HG02885 (cell line): ENCODE measurements around the gene LRCH4.

Experiments
- ATAC-seq: cut with Tn5 transposase; IDR thresholded peaks from one replicate; pipeline ENCODE4 v1.9.1; 2021; ENCODE audit warnings: mild to moderate bottlenecking; ENCODE audit not compliant: unreplicated experiment, poor library complexity

Gene LRCH4, protein sequence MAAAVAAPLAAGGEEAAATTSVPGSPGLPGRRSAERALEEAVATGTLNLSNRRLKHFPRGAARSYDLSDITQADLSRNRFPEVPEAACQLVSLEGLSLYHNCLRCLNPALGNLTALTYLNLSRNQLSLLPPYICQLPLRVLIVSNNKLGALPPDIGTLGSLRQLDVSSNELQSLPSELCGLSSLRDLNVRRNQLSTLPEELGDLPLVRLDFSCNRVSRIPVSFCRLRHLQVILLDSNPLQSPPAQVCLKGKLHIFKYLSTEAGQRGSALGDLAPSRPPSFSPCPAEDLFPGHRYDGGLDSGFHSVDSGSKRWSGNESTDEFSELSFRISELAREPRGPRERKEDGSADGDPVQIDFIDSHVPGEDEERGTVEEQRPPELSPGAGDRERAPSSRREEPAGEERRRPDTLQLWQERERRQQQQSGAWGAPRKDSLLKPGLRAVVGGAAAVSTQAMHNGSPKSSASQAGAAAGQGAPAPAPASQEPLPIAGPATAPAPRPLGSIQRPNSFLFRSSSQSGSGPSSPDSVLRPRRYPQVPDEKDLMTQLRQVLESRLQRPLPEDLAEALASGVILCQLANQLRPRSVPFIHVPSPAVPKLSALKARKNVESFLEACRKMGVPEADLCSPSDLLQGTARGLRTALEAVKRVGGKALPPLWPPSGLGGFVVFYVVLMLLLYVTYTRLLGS

DNA sequence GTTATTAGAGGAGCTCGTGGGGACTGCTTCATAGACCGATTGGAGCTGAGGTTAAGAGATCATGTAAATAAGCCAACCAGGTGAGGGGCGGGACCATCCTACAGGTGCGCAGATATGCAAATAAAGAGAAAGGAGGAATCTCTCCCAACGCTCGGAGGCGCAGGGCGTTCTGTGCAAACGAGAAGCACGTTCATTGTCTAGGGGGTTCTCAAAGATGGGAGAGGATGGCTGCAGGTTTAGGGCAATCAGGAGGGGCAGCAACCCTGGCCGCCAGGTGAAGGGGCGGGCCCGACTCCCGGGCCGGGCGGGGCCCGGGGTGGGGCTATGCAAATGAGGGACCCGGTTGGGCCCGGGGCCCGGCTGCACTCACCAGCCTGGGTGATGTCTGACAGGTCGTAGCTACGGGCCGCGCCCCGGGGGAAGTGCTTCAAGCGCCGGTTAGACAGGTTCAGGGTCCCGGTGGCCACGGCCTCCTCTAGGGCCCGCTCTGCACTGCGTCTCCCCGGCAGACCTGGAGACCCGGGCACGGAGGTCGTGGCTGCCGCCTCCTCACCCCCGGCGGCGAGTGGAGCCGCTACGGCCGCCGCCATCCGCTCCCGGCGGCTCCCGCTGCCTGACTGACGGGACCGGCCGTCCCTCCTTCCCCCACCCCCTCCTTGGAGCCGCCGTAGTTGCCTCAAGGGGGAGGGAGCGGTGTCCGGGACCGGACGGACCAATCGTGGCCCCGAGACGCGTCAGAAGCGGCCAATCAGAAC is at the start of gene LRCH4:
Gene LRCH4, minus strand, starts transcription at position 619 of the 755 bp plus-strand sequence. Its CDS starts 29 bp downstream, at position 590.
- peak; percentile 34 for ATAC-seq

DNA sequence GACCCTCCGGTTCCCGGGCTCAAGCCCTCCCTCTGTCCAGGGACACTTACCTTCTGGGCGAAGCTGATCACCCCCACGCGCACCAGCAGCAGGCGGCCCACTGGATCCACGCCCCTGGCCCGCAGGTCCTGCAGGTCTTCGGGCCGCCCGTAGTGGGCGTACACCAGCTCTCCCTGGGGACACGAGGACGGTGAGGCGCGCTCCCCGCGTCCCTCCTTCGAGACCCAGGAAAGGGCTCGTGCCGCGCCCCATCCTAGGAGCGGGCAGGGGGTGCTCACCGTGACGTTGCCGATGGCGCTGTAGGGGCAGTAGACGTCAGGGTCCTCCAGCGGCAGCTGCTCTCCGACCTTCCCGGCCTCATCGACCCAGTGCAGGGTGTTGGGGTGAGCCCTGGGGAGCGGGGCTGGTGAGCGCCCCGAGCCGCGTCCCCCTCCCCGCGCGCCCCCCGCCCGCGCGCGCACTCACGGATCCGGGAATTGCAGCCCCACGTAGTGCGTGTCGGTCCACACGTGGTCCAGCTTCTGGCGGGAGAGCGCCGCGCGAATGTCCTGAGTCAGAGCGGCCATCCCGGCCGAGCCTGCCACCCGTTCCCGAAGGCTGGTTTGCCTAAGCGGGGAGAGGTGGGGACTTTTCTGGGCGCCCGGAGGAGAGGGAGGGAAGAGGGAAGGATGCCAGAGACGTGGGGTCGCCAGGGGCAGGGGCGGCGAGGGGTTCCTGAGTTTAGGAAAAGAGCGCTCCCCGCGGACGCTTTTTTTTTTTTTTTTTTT is 47.2 kb upstream of the LRCH4 start:
- peak; percentile 71 for ATAC-seq

DNA sequence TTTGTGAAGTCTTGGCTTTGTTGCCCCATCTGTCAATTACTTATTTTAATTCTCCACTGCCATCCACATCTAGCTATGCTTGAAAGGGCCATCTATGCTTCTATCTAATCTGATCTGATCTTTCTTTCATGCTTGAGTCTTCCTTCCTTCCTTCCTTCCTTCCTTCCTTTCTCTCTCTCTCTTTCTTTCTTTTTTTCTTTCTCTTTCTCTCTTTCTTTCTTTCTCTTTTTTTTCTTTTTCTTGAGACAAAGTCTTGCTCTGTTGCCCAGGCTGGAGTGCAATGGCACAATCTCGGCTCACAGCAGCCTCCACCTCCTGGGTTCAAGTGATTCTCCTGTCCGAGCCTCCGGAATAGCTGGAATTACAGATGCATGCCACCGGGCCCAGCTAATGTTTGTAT is 44.1 kb upstream of the LRCH4 start:
- no peak for ATAC-seq

DNA sequence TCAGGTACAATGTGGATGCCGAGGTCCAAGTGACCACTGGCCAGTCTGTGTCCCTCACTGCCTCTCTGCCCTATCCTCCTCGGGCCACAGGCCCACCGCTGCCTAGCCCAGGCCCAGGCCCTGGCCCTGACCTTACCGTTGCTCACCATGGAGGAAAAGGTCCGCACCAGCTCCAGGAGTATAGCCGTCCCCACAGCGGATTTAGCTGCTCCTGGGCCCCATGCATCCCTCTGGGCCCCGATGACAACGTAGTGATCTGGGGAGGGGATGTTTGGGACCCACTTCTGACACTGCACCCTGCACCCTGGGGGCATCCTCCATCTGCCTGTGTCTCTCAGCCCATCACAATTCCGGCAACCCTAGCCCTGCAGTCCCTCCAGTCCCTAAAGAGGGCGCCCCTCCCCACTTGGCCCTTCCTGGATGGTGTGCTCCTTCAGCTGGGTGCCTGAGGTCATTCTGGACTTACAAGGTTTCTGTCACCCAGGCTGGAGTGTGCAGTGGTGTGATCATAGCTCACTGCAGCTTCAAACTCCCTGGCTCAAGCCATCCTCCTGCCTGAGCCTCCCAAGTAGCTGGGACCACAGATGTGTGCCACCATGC is 43.3 kb upstream of the LRCH4 start:
- ATAC-seq: no peak

DNA sequence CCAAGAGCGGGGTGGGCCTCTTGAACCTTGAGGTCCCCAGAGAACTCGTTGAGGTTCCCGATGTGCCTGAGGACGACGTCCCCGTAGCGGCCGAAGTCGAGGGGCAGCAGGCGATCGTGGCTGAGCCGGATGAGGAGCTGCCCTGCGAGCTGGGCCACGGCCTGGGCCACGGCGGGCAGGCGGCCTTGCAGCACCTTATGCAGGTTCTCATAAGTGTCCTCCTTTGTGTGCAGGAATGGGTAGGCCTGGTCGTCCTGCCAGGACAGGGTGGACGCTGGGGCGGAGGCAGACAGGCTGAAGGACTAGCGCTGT is 41.3 kb upstream of the LRCH4 start:
- ATAC-seq: no peak

DNA sequence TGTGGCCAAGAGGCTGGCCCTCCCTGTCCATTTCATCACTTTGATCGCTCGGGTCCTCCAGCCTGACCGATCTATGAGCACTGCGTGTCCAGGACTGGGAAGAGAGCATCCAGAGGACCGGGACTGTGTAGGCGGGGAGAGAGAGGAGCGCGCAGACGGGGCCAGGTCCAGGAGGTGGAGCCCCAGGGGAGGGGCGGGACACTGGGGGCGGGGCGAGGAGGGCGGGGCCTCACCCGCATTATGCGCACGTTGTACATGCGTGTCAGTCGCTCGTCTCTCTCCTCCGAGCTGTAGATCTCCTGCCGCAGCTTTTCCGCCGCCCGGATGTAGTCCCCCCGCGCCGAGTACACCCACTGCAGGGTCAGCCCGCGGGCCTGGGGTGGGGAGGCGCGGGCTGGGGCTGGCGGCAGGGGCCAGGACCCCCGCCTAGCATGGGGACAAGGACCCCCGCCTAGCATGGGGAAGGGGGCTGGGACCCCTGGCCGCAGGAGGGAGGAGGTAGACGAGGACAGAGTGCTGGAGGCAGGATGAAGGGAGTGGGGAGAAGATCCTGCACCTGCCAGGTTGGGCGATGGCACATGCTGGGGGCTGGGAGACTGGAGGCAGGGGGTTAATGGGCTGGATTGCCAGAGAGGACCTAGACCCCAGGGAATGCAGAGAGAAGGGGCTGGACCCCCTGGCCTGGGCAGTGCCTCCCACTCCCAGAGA is 40.8 kb upstream of the LRCH4 start:
- peak; percentile 85 for ATAC-seq

DNA sequence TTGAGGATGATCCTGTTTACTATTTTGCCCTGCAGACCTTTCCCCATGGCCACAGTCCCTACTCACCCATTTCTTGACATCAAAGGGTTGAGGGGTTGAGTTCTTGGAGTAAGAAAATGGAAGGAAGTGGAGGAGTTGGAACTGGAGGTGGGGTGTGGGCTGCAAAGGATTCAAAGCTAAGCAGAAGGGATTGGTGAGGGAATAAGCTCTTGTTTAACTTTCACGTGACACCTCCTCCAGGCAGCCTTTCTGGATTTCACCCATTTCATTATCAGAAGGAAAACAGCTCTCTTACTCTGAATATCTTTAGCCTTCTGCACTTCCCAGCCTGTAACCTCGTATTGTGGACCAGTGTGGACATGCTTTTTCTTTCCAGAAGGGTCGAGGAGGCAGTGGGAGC is 40.1 kb upstream of the LRCH4 start:
- no peak for ATAC-seq

DNA sequence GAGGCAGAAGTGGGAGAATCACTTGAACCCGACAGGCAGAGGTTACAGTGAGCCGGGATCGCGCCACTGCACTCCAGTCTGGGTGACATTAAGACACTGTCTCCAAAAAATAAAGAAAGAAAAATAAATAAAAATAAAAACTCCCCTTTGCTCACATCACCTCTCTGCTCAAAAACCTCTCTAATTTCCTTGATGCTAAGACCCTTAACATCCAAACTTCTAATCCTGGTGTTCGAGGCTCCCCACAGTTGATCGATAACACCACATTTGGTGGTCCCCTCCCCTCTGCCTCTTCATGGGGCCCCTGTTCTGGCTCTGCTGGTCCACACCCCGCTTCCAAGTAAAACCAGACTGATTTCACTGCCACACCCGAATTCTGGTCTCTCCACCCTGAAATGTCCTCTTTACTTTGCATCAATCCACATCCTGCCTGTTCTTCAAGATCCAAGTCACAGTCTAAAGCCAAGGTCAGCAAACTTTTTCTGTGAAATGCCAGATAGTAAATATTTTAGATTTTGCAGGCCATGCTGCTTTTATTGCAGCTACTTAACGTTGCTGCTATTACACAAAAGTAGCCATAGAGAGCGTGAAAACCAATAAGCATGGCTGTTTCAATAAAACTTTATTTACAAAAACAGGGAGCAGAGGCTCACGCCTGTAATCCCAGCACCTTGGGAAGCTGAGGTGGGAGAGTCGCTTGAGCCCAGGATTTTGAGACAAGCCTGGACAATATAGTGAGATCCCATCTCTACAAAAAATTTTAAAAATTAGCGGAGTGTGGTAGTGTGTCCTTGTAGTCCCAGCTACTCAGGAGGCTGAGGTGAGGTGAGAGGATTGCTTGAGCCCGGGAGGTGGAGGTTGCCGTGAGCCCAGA is 38.3 kb upstream of the LRCH4 start:
- ATAC-seq: no peak

DNA sequence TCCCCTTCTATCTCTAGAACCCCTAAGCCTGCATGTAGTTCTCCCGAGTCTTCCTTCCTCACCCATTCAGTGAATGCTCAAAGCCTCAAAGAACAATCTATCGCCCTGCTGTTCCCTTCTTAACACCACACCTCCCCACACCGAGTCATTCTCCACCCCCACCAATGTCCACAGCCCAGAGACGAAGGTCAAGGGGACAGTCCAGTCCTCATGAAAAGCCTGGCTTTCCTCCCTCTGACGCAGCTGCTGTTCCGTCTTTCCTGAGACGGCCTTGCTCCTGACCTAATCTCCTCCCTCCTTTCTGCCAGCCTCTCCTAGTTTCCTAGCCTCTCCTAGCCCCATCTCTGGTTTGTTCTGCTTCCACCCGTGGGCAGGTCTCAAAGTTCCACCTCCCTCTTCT is 35.6 kb upstream of the LRCH4 start:
- no peak for ATAC-seq

DNA sequence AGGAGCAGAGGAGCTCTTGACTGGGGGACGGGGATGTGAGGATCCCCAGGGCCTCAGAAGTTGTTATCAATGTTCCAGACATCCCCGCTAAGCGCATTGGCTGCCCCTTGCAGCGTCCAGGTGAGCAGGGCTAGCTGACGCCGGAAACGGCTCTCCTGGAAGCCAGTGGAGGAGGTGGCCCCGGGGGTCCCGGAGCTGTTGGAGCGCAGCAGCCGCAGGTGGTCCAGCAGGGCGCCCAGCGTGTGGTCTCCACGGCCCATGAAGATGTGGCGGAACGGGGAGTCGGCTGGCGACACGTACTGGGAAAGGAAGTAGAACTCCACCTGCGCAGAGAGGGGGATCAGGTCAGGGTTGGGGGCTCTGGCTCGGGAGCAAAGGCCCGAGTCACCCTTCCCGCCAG is 34.9 kb upstream of the LRCH4 start:
- no peak for ATAC-seq

DNA sequence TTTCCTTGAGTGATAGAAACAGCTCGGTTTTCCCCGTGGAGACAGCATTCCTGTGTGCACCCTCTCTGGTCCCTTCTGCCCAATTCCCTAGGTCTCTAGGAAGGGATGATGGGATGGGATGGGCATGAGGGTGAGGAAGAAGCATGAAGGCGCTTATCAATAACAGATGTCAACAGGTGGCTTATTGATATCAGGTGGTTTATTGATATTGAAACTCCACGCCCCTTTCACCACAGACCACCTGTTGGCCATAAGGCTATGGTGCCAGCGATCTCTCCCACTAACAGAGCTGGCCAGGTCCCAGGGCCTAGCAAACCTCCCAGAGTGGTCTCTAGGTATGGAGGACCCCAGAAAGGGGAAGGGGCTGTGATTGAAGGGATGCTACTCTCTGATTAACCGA is 34.3 kb upstream of the LRCH4 start:
- ATAC-seq: no peak

DNA sequence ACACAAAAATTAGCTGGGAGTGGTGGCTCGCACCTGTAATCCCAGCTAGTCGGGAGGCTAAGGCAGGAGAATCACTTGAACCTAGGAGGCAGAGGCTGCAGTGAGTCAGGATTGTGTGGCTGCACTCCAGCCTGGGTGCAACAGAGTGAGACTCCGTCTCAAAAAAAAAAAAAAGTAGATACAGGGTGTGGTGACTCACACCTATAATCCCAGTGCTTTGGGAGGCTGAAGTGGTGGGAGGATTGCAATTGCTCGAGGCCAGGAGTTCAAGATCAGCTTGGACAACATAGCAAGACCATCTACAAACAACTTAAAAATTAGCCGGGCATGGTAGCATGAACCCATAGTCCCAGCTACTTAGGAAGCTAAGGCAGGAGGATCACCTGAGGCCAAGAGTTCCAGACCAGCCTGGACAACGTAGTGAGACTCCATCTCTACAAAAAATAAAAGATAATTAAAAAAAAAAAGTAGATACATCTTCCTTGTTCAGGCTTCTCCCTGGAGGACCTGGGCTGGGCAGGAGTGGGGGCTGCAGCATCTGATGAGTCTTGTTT is 28.5 kb upstream of the LRCH4 start:
- ATAC-seq: no peak

DNA sequence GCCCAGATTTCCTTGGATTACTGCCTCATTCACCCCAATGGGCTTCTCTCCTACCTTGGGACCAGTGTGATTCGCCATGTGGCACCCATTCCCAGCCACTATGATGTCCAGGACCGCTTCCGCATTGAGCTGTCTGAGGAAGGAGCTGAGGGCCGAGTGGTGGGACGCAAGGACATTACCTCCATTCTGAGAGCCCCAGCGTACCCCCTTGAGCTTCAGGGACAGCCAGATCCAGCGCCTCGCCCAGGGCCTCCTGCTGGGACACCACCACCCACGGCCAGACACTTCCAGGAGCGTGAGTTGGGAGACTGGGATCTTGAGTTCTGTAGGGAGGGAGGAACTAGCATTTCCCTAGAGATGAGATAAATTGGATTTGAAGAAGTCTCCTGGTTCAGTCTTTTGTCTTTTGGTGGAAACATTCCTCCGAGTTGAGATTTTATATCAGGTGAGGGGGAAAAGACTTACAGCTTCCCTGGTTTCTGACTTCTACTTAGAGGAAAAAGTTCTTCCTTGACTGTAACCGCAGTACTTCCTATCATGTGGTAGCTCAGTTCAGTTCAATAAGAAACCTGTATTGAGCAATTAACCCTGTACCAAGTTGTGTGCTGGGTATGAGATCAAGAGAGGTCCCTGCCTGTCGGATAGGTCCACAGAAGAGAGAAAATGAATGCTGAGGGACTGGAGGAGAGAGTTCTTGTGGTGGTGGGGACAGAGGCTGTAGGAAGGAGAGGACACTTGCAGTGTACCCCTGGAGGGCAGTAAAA is 27.7 kb upstream of the LRCH4 start:
- ATAC-seq: no peak

DNA sequence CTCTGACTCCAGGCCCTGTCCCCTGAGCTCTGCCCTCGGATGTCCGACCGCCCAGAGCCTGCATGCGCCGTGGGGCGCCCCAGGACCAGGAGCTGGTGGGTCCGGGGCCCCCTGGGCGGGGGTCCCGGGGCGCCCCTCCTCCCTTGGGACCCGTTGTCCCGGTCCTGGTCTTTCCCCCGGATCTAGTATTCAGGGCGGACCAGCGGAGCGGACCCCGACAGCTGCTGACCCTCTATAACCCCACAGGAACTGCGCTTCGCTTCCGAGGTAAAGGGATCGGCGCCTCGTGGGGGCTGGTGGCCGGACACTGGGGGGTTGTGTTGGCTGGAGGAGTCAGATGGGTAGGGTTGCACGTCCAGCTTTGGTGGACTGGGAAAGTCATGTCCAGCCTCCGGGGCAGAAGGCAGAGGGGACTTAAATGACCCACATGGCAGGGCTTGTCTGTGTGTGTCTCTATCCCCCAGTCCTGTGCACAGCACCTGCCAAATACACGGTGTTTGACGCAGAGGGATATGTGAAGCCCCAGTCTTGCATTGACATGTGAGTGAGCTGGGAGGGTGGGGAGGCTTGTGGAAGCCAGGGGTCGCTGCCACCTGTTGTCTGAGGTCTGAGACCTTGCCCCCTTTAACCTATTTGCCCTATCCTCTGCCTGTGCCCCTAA is 26.9 kb upstream of the LRCH4 start:
- ATAC-seq: no peak

DNA sequence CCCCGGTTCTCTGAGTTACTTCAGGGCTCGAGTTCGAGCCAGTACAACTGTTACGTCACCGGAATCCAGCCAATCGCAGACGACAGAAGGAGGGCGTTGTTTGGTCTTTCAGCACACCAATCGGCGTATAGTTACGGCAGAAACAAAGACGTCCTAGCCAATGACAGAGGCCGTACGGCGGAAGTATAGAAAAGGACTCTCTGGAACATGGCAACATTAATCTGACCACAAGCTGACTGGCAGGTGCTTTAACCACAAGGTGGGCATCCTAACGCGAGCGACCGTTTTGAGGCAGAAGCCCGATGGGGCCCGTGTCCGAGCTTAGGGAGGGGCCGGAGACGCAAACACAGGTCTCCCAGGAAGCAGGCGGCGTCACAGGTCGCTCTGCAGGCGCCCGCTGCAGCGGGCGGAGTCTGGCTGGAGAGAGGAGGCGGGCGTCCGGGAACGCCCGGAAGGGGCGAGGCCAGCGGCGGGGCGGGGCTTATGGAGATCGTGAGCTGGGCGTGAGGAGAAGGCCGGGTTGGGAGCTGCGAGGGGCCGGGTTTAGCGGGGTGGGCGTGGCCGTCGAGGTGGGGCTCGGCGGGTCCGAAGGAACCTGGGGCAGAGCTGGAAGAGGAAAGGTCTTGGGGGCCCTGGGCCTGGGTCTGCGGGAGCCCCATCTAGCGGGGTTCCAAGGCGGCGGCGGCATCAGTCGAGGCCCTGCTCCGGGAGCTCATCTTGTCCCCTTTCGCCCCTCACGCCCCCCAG is 26.2 kb upstream of the LRCH4 start, which contains the start of gene MOSPD3:
Gene MOSPD3, plus strand, starts transcription at position 558 of the 747 bp plus-strand sequence. CDS start 252 bp downstream, outside the sequence.
- ATAC-seq: peak; percentile 90

DNA sequence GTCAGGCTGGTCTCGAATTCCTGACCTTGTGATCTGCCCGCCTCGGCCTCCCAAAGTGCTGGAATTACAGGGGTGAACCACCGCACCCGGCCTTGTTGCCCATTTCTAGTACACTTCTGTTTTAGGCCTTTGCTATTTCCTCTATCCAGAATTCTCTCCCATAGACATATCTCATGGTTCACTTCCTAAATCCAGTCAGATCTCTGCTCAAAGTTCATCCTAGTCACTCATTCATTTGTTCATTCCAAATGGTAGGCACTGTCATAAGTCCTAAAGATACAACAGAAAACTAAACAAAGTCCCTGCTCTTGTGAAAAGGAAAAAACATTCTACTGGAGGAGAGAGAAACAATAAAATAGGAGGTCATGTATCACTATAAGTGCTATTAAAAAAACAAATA is 24.0 kb upstream of the LRCH4 start:
- no peak for ATAC-seq
